ENCODE data around the gene RARRES2.

RARRES2 gene

DNA sequence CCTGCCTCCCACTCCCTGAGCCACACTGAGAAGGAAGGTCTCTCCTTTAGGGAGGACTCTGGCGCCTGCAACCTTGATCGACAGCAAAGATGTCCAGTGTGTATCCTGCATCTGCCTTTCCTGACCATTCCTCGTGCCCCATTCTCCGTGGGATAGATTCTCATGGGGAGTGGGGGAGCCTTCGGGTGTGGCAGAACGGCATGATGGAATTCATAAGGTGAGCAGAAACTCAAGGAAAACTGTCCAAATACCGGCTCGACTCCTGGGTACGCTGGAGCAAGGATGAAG is 636 bp upstream of the RARRES2 start:
- TF ChIP-seq ZC3H10 (CRISPR knock-in tag; IDR thresholded peaks at IDR 0.05), result no peak
- TF ChIP-seq, protein P1, sequence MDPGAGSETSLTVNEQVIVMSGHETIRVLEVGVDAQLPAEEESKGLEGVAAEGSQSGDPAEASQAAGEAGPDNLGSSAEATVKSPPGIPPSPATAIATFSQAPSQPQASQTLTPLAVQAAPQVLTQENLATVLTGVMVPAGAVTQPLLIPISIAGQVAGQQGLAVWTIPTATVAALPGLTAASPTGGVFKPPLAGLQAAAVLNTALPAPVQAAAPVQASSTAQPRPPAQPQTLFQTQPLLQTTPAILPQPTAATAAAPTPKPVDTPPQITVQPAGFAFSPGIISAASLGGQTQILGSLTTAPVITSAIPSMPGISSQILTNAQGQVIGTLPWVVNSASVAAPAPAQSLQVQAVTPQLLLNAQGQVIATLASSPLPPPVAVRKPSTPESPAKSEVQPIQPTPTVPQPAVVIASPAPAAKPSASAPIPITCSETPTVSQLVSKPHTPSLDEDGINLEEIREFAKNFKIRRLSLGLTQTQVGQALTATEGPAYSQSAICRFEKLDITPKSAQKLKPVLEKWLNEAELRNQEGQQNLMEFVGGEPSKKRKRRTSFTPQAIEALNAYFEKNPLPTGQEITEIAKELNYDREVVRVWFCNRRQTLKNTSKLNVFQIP (CRISPR knock-in tag; IDR thresholded peaks at IDR 0.05; ENCODE audit: borderline replicate concordance, low read depth), result no peak
- TF ChIP-seq, protein P2, sequence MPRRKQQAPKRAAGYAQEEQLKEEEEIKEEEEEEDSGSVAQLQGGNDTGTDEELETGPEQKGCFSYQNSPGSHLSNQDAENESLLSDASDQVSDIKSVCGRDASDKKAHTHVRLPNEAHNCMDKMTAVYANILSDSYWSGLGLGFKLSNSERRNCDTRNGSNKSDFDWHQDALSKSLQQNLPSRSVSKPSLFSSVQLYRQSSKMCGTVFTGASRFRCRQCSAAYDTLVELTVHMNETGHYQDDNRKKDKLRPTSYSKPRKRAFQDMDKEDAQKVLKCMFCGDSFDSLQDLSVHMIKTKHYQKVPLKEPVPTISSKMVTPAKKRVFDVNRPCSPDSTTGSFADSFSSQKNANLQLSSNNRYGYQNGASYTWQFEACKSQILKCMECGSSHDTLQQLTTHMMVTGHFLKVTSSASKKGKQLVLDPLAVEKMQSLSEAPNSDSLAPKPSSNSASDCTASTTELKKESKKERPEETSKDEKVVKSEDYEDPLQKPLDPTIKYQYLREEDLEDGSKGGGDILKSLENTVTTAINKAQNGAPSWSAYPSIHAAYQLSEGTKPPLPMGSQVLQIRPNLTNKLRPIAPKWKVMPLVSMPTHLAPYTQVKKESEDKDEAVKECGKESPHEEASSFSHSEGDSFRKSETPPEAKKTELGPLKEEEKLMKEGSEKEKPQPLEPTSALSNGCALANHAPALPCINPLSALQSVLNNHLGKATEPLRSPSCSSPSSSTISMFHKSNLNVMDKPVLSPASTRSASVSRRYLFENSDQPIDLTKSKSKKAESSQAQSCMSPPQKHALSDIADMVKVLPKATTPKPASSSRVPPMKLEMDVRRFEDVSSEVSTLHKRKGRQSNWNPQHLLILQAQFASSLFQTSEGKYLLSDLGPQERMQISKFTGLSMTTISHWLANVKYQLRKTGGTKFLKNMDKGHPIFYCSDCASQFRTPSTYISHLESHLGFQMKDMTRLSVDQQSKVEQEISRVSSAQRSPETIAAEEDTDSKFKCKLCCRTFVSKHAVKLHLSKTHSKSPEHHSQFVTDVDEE (CRISPR knock-in tag; IDR thresholded peaks at IDR 0.05), result no peak
- TF ChIP-seq OSR1 (CRISPR knock-in tag; IDR thresholded peaks at IDR 0.05), result no peak
- no peak for ATAC-seq

DNA sequence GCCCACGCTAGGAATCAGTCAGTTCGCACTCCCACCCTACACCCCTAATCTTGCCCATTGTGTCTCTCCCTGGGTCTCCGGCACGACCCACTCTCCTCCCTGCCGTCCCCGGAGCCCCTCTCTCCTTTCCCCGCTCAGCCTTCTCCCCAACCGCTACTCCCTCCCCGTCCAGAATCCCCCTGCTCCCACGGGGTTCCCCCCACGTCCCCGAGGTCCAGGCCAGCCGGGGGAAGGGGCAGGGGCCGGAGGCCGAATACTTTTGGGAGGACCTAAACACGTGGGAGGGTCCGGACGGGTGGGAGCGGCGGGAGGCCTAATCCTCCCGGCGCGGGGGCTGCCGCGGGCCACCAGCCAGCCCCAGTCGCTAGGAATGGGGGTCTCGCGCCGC is 560 bp downstream of the RARRES2 start:
- no peak for ATAC-seq
- no peak for TF ChIP-seq ZFP30 (CRISPR knock-in tag; IDR thresholded peaks at IDR 0.05)
- TF ChIP-seq, protein P1 (CRISPR knock-in tag; IDR thresholded peaks at IDR 0.05; ENCODE audit: borderline replicate concordance, low read depth), result no peak
- TF ChIP-seq ARNTL (CRISPR knock-in tag; IDR thresholded peaks at IDR 0.05; ENCODE audit: borderline replicate concordance, low read depth), result no peak
- TF ChIP-seq TOX (CRISPR knock-in tag; IDR thresholded peaks at IDR 0.05; ENCODE audit: borderline replicate concordance), result no peak
- no peak for TF ChIP-seq PPARA (CRISPR knock-in tag; IDR thresholded peaks at IDR 0.05; ENCODE audit: borderline replicate concordance)
- TF ChIP-seq, protein P3, sequence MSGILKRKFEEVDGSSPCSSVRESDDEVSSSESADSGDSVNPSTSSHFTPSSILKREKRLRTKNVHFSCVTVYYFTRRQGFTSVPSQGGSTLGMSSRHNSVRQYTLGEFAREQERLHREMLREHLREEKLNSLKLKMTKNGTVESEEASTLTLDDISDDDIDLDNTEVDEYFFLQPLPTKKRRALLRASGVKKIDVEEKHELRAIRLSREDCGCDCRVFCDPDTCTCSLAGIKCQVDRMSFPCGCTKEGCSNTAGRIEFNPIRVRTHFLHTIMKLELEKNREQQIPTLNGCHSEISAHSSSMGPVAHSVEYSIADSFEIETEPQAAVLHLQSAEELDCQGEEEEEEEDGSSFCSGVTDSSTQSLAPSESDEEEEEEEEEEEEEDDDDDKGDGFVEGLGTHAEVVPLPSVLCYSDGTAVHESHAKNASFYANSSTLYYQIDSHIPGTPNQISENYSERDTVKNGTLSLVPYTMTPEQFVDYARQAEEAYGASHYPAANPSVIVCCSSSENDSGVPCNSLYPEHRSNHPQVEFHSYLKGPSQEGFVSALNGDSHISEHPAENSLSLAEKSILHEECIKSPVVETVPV (CRISPR knock-in tag; IDR thresholded peaks at IDR 0.05), result no peak
- TF ChIP-seq, protein P4, sequence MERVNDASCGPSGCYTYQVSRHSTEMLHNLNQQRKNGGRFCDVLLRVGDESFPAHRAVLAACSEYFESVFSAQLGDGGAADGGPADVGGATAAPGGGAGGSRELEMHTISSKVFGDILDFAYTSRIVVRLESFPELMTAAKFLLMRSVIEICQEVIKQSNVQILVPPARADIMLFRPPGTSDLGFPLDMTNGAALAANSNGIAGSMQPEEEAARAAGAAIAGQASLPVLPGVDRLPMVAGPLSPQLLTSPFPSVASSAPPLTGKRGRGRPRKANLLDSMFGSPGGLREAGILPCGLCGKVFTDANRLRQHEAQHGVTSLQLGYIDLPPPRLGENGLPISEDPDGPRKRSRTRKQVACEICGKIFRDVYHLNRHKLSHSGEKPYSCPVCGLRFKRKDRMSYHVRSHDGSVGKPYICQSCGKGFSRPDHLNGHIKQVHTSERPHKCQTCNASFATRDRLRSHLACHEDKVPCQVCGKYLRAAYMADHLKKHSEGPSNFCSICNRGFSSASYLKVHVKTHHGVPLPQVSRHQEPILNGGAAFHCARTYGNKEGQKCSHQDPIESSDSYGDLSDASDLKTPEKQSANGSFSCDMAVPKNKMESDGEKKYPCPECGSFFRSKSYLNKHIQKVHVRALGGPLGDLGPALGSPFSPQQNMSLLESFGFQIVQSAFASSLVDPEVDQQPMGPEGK (CRISPR knock-in tag; IDR thresholded peaks at IDR 0.05; ENCODE audit: borderline replicate concordance), result no peak
- no peak for TF ChIP-seq ZFP3 (CRISPR knock-in tag; IDR thresholded peaks at IDR 0.05)
- TF ChIP-seq ZNF565 (CRISPR knock-in tag; conservative IDR thresholded peaks at IDR 0.05; ENCODE audit: low read depth), result no peak
- TF ChIP-seq OSR1 (CRISPR knock-in tag; IDR thresholded peaks at IDR 0.05), result no peak

DNA sequence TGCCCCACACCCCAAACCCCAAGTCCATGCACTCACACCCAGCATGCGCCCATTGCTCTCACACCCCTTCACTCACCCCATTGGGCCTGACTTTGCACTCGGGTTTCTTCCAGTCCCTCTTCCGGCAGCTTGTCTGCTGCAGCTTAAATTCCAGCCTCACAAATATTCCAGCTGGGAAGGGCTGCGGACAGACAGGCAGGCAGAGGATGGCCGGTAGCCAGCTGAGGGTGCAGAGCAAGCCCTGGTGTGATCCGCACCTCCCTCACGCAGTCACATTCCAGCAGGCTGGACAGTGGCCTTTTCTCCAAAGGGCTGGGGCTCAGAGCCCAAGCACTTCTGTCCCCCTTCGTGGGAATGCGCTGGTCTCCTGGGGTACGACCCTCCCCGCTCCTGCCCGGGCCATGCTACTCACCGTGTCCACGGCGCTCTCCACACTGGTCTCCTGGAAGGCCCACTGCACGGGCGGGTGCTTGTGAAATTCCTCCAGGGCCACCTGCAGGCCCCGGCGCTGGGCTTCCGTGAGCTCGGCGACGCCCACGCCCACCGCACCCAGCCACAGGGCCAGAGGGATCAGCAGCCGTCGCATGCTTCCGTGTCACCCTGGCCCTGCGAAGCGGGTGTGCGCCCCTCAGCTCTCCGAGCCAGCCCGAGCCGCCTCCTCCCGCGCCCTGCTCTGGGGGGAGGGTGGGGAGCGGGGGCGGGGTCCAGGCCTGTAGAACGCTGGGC is 1.2 kb downstream of the RARRES2 start:
- no peak for ATAC-seq

DNA sequence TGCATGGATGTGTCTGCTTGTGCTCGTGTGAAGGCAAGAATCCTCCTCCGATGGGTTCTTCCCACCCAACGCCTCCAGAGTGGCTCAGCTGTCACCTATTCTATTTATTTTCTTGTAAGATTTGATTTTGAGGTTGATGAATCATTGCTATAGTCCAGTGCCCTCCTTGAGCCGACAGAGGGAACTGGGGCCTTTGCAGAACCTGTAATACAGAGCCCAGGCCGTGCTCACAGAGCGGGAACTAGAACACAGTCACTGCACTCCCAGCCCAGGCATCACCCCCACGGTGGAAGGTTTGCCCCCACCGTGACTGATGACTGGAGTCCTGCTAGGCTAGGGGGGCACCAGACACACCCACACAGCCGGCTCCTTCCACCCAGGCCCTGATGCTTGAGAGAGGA is 2.0 kb downstream of the RARRES2 start:
- TF ChIP-seq ZNF8 (CRISPR knock-in tag; IDR thresholded peaks at IDR 0.05) (no peak), BACH2 (CRISPR knock-in tag; IDR thresholded peaks at IDR 0.05; ENCODE audit: borderline replicate concordance) (no peak), TOX (CRISPR knock-in tag; IDR thresholded peaks at IDR 0.05; ENCODE audit: borderline replicate concordance) (no peak), ZFP3 (CRISPR knock-in tag; IDR thresholded peaks at IDR 0.05) (no peak), OSR1 (CRISPR knock-in tag; IDR thresholded peaks at IDR 0.05) (no peak), TCF4 (CRISPR knock-in tag; IDR thresholded peaks at IDR 0.05; ENCODE audit: borderline replicate concordance) (no peak), CSDC2 (CRISPR knock-in tag; IDR thresholded peaks at IDR 0.05) (no peak), ZNF565 (CRISPR knock-in tag; conservative IDR thresholded peaks at IDR 0.05; ENCODE audit: low read depth) (no peak), ZFP30 (CRISPR knock-in tag; IDR thresholded peaks at IDR 0.05) (no peak), PPARA (CRISPR knock-in tag; IDR thresholded peaks at IDR 0.05; ENCODE audit: borderline replicate concordance) (no peak), ESRRG (CRISPR knock-in tag; IDR thresholded peaks at IDR 0.05) (no peak)
- TF ChIP-seq, protein P2 (CRISPR knock-in tag; IDR thresholded peaks at IDR 0.05), result no peak
- TF ChIP-seq, protein P1 (CRISPR knock-in tag; IDR thresholded peaks at IDR 0.05; ENCODE audit: borderline replicate concordance, low read depth), result no peak
- no peak for ATAC-seq

More for the DNA sequence above, 1.2 kb downstream of the RARRES2 start:
- TF ChIP-seq CSDC2 (CRISPR knock-in tag; IDR thresholded peaks at IDR 0.05) (no peak), ESRRG (CRISPR knock-in tag; IDR thresholded peaks at IDR 0.05) (no peak), OSR1 (CRISPR knock-in tag; IDR thresholded peaks at IDR 0.05) (no peak)

Data from SK-N-SH treated with all-trans-retinoic acid at 6 μM for 48 hours (cell line).